Endothelial cell of umbilical vein (primary cell): ENCODE results near the gene SYT8. TPM values are rescaled to one million over a fixed set of nuclear protein-coding genes. Genes with fewer than 3 reads are reported as not detected.

Experiments
- BruUV-seq: library from RNA; stranded (reverse); fragments of 400-500 nt; replicated peaks from 2 replicates; lab custom pipeline; 2021; lab: Mats Ljungman, UMichigan
- CTCF ChIA-PET: fragments of 300-600, 350-600 bp; sonication (Branson Sonifier 250); formaldehyde crosslinking; loops from one replicate; lab custom pipeline; 2021; ENCODE audit warnings: antibody characterized with exemption, inconsistent platforms; lab: Charles Lee
- POLR2A ChIA-PET: fragments of 300-600, 350-600 bp; sonication (Branson Sonifier 250); formaldehyde crosslinking; loops from one replicate; lab custom pipeline; 2021; ENCODE audit warnings: antibody characterized with exemption, inconsistent platforms; lab: Charles Lee
- DNase-seq: peaks from one replicate; pipeline ENCODE4 v3.0.0-alpha.2; 2011; ENCODE audit warnings: low read depth, low spot score
- FAIRE-seq: peaks from 2 replicates; lab custom pipeline; 2011; peaks lifted over from hg19 to GRCh38; lab: Jason Lieb, UNC
- H2AFZ ChIP-seq: 2 replicates; pipeline ENCODE4 v1.6.0; 2012; ENCODE audit warnings: low read depth, low read length, control low read depth, inconsistent platforms
- H3K27ac ChIP-seq: 2 replicates; pipeline ENCODE4 v1.5.1; 2011; ENCODE audit warnings: low read depth, mild to moderate bottlenecking, control low read depth, low read length, moderate library complexity; ENCODE audit not compliant: insufficient read depth
- H3K27me3 ChIP-seq, 2 experiments: 2 replicates each; pipeline versions ENCODE4 v1.6.0 to v1.6.1; 2011; ENCODE audit warnings: low read length in 2 of 2, mixed read lengths in 1 of 2; ENCODE audit not compliant: control insufficient read depth in 2 of 2, insufficient read depth in 2 of 2
- H3K36me3 ChIP-seq, 2 experiments: 2 replicates in 1 of 2; 3 replicates in 1 of 2; pipeline ENCODE4 v1.5.1; 2011; ENCODE audit warnings: low read length in 2 of 2, mild to moderate bottlenecking in 1 of 2, moderate library complexity in 1 of 2; ENCODE audit not compliant: control insufficient read depth in 2 of 2, insufficient read depth in 2 of 2; ENCODE audit errors: extremely low read depth in 1 of 2
- H3K4me1 ChIP-seq: 3 replicates; pipeline ENCODE4 v1.5.1; 2011; ENCODE audit warnings: mild to moderate bottlenecking, low read length; ENCODE audit not compliant: control insufficient read depth, insufficient read depth; ENCODE audit errors: extremely low read depth
- H3K4me2 ChIP-seq: 2 replicates; pipeline ENCODE4 v1.6.1; 2011; ENCODE audit warnings: low read length, control low read depth, mixed read lengths; ENCODE audit not compliant: insufficient read depth
- H3K4me3 ChIP-seq, 3 experiments: fragments of 200-600 bp in 1 of 3; sonication (generic), shearing (Covaris generic) in 1 of 3; replicated peaks in 1 of 3; 2 replicates each; pipeline ENCODE4 v1.5.1; 2011 to 2016; ENCODE audit warnings: control low read depth in 3 of 3, low read length in 3 of 3, mild to moderate bottlenecking in 2 of 3, inconsistent platforms in 1 of 3, low read depth in 1 of 3, moderate library complexity in 1 of 3; ENCODE audit not compliant: insufficient read depth in 1 of 3
- H3K79me2 ChIP-seq: 2 replicates; pipeline ENCODE4 v1.6.0; 2012; ENCODE audit warnings: low read length, inconsistent platforms; ENCODE audit not compliant: control insufficient read depth, insufficient read depth
- H3K9ac ChIP-seq: replicated peaks from 2 replicates; pipeline ENCODE3; 2011; ENCODE audit warnings: low read length, control low read depth; ENCODE audit not compliant: insufficient read depth; ENCODE audit errors: extremely low read depth
- H3K9me1 ChIP-seq: replicated peaks from 3 replicates; pipeline ENCODE4 v1.6.0; 2011; ENCODE audit warnings: mild to moderate bottlenecking, low read length; ENCODE audit not compliant: control insufficient read depth, insufficient read depth; ENCODE audit errors: extremely low read depth
- H3K9me3 ChIP-seq: replicated peaks from 2 replicates; pipeline ENCODE4 v1.5.1; 2012; ENCODE audit warnings: low read length, inconsistent platforms; ENCODE audit not compliant: control insufficient read depth, insufficient read depth
- H4K20me1 ChIP-seq: replicated peaks from 2 replicates; pipeline ENCODE3; 2011; ENCODE audit warnings: mild to moderate bottlenecking, low read length; ENCODE audit not compliant: control insufficient read depth, insufficient read depth; ENCODE audit errors: extremely low read depth
- EZH2 ChIP-seq: IDR thresholded peaks from 2 replicates; pipeline ENCODE4 v1.6.1; 2012; ENCODE audit warnings: borderline replicate concordance, low read depth, mild to moderate bottlenecking, moderate library complexity, low read length, inconsistent platforms; ENCODE audit not compliant: severe bottlenecking
- FOS ChIP-seq: IDR thresholded peaks from 2 replicates; pipeline ENCODE4 v1.6.1; 2011; ENCODE audit warnings: mild to moderate bottlenecking, low read length, moderate library complexity, borderline replicate concordance; ENCODE audit not compliant: insufficient read depth
- GATA2 ChIP-seq: IDR thresholded peaks from 2 replicates; pipeline ENCODE4 v1.7.0; 2011; ENCODE audit warnings: low read depth, mild to moderate bottlenecking, moderate library complexity, mixed read lengths, low read length; ENCODE audit not compliant: insufficient read length, insufficient read depth
- JUN ChIP-seq: IDR thresholded peaks from 2 replicates; pipeline ENCODE4 v1.6.1; 2011; ENCODE audit warnings: borderline replicate concordance, low read depth; ENCODE audit not compliant: insufficient read length, insufficient read depth
- MYC ChIP-seq: IDR thresholded peaks from one replicate; pipeline ENCODE4 v1.6.1; 2011; ENCODE audit warnings: mild to moderate bottlenecking, low read depth, low read length
- POLR2A ChIP-seq: IDR thresholded peaks from 2 replicates; pipeline ENCODE4 v1.6.1; 2012; ENCODE audit warnings: low read depth, mild to moderate bottlenecking, control low read depth, low read length
- POLR2AphosphoS5 ChIP-seq: IDR thresholded peaks from 2 replicates; pipeline ENCODE4 v1.6.1; 2012; ENCODE audit warnings: low read depth, mild to moderate bottlenecking, control low read depth, low read length, moderate library complexity; ENCODE audit not compliant: insufficient read depth
- dilution Hi-C: fragments of 300-500 bp; cut with MboI; formaldehyde crosslinking; loops from one replicate; pipeline ENCODE4 v1.15.0; 2019; ENCODE audit warnings: low sequenced_read_pairs; ENCODE audit not compliant: extremely low pct_ligation_motif_present
- intact Hi-C: fragments of 100-400 bp; cut with micrococcal nuclease; formaldehyde crosslinking; loops from one replicate; pipeline ENCODE4 v1.10.0; 2022
- polyA plus RNA-seq, 4 experiments: library from polyadenylated mRNA; depleted of rRNA in 3 of 4; stranded (reverse) in 3 of 4; unstranded in 1 of 4; fragments of >200 nt; gene quantifications; 2 replicates each; pipeline versions ENCODE4 v1.2.1 to v1.2.3, GENCODE V29; 2011 to 2012; ENCODE audit warnings: missing spikeins in 1 of 4
- total RNA-seq: library from RNA; stranded (reverse); gene quantifications from 2 replicates; pipeline ENCODE4 v1.2.3, GENCODE V29; 2021
- TF ChIP-seq, protein P1 (sequence below): IDR thresholded peaks from 2 replicates; pipeline ENCODE4 v1.6.1; 2011; ENCODE audit not compliant: insufficient read depth, insufficient read length
- TF ChIP-seq, protein P2 (sequence below), 2 donors: IDR thresholded peaks; 1 replicate in 1 of 2; 2 replicates in 1 of 2; pipeline ENCODE4 v1.5.1; 2011; ENCODE audit warnings: low read length in 2 of 2, mild to moderate bottlenecking in 2 of 2, moderate library complexity in 2 of 2, control low read depth in 1 of 2, inconsistent platforms in 1 of 2, low read depth in 1 of 2; ENCODE audit not compliant: insufficient read depth in 1 of 2; ENCODE audit errors: extremely low read depth in 1 of 2

SYT8 gene
- total and polyA plus RNA-seq, 2 donors (not counting 3 experiments of a cell fraction or from before 2014, with no cell fraction given), result not detected

DNA sequence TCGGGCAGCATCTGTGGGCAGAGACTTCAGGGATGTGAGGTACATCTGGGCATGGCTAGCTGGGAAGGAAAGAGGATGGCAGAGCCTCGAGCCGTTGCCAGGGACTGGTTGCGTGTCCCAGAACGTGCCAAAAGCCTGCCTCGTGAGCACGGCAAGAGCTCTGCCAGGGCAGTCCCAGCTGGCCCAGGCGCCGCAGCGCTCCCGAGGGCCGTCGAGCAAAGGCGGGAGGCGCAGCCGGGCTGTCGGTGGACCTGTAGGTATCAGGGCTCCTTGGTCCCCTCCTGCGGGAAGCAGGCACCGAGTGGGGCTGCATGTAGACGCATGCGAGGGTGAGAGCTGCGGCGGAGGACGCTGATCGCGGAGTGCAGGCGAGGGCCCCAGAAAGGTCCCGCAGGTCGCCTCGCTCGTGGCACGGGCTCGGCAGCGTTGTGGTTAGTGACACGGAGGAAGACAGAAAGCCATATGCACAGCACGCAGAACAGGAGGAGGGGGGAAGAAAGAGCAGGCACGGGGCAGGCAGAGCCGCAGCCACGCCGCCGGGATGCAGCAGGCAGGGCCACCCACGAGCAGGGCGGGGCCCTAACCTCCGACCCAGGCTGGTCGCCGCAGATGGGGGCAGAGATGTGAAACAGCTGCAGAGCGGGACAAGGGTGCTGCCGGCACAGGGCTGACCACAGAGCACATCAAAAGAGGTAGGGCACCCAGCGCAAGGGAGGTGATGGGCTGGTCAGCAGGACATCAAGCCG is 36.1 kb downstream of the SYT8 start:
- H3K27me3 ChIP-seq, result peaks cover 0 to 3% of the 10 kb centered on the region in 2 experiments
- no peaks in the 10 kb centered on the region for H3K9me1 ChIP-seq
- intact Hi-C loops (no loop called here), dilution Hi-C loops (no loop called here)
- H3K79me2 ChIP-seq, result no peaks in the 10 kb centered on the region
- H3K4me2 ChIP-seq, result no peak overlapping the region
- ChIA-PET POLR2A (no interaction called here), CTCF (interaction anchor here (1.1 to 3.2 kb wide), 4 partner anchors 12 to 280 kb away, joined by 3 to 11 read pairs (median 6); no protein-coding TSS in a partner anchor)
- H3K4me3 ChIP-seq, result no peak overlapping the region
- TF ChIP-seq MYC, result no peak
- no peak for TF ChIP-seq JUN
- TF ChIP-seq, protein P1, sequence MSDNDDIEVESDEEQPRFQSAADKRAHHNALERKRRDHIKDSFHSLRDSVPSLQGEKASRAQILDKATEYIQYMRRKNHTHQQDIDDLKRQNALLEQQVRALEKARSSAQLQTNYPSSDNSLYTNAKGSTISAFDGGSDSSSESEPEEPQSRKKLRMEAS, result no peak
- TF ChIP-seq, protein P2, sequence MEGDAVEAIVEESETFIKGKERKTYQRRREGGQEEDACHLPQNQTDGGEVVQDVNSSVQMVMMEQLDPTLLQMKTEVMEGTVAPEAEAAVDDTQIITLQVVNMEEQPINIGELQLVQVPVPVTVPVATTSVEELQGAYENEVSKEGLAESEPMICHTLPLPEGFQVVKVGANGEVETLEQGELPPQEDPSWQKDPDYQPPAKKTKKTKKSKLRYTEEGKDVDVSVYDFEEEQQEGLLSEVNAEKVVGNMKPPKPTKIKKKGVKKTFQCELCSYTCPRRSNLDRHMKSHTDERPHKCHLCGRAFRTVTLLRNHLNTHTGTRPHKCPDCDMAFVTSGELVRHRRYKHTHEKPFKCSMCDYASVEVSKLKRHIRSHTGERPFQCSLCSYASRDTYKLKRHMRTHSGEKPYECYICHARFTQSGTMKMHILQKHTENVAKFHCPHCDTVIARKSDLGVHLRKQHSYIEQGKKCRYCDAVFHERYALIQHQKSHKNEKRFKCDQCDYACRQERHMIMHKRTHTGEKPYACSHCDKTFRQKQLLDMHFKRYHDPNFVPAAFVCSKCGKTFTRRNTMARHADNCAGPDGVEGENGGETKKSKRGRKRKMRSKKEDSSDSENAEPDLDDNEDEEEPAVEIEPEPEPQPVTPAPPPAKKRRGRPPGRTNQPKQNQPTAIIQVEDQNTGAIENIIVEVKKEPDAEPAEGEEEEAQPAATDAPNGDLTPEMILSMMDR (IDR thresholded peaks at IDR 0.05; ENCODE audit: extremely low read depth in 1 of 2, insufficient read depth in 1 of 2, low read depth in 1 of 2, low read length in 2 of 2), result no peak
- TF ChIP-seq GATA2, result no peak
- no peak for TF ChIP-seq EZH2
- TF ChIP-seq POLR2A, result no peak
- TF ChIP-seq POLR2AphosphoS5, result no peak
- no peak for TF ChIP-seq FOS
- no TSS peak for BruUV-seq
- no peaks in the 10 kb centered on the region for H3K9me3 ChIP-seq
- no peak overlapping the region for H3K9ac ChIP-seq
- H3K27ac ChIP-seq, result no peak overlapping the region
- no peaks in the 10 kb centered on the region for H4K20me1 ChIP-seq
- DNase-seq (no peak), FAIRE-seq (no peak)
- H3K4me1 ChIP-seq, result no peaks in the 10 kb centered on the region
- no peak overlapping the region for H2AFZ ChIP-seq
- no peaks in the 10 kb centered on the region for H3K36me3 ChIP-seq
